ENCODE results near the gene EPB41.

EPB41 gene

DNA sequence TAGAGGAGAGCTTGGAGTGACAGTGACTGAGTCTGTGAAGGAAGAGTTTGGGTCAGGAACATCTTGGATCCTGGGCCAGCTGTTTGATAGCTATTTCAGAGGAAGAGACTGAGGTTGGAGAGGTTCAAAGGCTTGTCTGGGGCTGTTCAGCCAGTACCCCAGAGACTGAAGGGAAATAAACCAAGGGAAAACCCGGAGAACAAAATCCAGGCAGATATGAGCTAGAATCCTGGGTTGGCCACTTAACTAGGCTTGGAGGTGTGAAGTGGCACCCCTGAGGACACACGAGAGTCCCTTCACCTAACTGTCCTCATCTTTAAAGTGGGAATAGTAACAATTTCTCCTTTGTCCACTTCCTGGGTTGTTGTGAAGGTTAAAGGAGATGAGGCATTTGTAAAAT lies 23.1 kb upstream of the EPB41 start:
- no peak for DNase-seq (ENCODE audit: low read depth)

DNA sequence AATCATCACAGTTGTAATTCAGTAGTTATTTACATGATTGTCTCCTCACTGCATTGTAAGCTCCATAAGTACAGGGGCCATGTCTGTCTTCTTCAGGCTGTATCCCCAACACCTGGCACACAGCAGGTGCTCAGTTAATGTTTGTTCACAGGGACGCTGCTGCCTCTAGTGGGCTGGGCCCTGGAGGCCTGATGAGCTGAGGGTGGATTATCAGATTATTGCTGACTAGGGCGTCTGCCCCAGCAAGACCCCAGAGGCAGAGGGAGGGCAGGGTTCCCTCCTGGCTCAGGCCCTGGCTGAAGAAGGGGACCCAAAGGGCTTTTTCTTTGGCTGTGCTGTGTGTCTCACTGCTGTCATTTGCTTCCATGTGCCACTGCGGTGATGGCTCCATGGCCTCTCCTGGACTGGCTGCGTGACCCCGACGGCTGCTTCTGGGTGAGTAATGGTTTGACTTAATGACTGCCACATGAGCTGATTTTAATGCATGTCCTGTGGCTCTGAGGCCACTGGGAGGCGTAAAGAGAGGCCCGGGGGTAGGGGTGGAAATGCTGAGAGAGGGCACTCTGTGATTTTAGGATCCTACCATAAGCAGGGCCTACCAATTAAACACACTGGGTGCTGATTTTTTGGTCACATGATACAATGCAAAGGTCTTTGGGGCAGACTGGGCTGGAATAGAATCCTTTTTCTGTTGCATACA lies 20.8 kb upstream of the EPB41 start:
- peak; percentile 30 for DNase-seq (ENCODE audit: low read depth)

DNA sequence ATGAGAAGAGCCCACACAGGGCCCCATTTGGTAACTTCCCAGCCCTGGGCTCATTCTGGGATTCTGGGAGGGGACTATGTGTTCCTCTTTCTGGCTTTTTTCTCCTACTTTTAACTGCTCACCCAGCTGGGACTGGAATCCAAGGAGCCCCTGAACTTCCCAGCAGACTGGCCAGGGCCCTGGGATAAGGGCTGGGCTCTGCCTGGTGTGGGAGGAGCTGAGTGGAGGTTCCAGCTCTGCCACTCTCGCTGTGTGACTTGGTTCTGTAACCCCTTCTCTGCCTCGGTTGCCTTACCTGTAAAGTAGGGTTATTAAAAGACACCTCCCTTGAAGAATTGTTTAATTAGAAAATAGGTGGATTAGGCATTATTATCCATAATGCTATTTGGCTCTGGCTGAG lies 19.6 kb upstream of the EPB41 start:
- DNase-seq (ENCODE audit: low read depth): no peak

DNA sequence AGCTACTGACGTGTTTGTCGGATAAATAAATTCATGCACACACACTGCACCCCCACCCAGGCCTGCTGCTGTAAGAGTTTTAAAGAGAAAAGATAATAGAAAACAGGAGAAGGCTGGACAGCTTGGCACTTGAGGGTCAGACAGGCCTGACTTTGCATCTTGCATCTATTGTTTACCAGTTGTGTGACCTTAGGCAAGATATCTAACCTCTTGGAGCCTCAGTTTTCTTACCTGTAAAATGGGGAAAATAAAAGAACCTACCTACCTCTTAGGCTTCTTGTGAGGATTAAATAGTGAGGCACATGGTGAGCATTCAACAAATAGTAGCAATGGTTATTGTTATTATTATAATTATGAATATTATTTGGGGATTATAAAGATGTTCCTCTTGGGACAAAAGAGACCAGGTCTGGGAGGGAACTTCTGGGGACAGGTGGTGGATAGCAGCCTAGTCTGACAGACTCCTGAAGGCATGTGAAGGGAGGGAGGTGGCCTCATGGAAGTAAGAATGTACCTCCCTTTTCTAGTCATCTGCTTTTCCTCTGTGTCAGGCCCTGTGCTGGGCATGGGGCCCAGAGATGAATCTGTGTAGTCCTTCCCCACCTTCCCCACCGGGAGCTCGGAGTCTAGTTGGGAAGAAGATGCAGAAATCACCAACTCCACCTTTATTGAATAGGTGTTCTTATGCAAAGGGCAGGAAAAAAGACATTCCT lies 18.3 kb upstream of the EPB41 start:
- DNase-seq (ENCODE audit: low read depth): no peak

DNA sequence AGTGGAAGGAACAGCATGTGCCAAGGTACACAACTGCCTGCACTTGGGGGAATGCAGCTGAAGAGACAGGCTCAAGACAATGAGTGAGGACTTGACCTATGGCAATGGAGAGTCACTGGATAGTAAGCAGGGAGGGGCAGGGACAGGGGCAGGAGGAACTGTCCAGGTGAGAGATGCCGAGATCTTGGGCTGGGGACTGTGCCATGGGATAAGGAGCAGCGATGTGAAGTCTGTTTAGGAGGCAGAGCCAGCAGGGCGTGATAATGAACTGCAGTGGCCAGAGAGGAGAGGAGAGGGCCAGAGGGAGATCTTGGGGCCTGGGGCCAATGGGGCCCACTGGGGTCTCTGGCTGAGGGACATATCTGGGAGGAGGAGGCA lies 17.8 kb upstream of the EPB41 start:
- no peak for DNase-seq (ENCODE audit: low read depth)

DNA sequence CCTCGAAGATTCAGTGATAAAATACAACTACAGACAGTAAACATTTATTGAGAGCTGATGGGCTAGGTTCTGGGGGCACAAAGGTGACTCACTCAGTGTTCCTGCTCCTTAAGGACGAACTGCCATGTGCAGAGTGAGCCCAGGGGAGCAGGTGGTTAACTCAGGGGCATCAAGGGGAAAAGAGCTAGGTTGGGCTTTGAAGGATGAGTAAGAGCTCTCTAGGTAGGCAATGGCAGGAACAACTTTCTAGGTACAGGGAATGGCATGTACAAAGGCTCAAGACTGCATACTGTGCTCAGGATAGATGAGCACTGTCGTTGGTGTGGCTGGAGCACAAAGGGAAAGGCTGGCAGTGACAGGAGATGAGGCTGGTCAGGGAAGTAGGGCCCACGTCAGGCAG lies 16.6 kb upstream of the EPB41 start:
- DNase-seq (ENCODE audit: low read depth): no peak

DNA sequence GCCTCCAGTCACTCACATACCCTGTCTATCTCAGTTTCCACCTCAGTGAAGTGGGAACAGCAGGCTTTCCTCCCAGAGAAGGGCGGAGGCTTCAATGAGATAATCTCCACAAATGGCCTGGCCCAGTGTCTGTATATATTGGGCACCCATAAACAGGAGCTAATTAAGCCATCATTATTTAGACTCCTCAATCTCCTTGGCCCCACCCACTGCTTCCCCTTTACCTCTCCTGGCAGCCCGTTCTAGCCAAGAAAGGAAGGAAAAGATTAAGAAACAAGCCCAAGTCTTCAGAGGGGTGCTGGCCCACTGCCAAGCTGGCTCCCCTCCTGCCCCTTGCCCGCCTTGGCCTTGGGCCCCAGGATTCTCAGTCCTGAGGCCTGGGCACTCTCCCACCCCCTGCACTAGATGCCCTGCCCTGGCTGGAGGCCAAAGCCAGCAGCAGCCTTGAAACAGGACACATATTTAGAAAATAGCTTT lies 15.9 kb upstream of the EPB41 start:
- no peak for DNase-seq (ENCODE audit: low read depth)

DNA sequence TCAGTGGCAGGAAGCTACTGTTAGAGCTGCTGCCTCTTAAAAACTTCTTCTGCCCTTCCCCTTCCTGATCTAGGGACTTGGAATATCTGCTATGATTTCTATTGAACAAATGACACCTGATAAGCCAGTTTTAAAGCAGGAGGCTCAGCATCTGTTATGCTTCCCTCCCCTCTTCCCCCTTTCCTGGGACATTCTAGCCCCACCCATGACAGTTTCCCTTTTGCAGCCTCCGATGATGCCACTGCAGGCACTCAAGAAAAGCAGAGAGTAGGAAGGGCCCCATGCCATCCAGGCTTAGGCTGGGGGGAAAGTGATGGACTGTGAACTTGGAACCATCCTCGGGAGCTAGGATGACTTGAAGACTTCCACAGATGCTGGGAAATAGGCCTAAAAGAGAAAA lies 15.1 kb upstream of the EPB41 start:
- DNase-seq (ENCODE audit: low read depth): no peak

DNA sequence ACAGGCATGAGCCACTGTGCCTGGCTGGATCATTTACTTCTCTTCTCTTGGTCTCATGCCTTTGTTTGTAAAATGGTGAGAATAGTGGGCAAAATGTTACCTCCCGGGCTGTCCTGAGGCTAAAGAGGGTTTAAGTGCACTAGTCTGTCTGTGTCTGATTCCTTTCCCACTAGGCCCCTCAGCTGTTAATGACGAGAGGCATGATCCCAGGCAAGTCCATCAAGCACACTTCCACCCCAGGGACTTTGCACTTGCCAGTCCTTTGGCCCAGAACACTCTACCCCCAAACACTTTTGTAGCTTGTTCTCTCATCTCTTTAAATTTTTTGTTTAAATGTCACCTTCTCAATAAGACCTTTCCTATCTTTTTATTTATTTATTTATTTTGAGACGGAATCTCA lies 13.8 kb upstream of the EPB41 start:
- DNase-seq (ENCODE audit: low read depth): no peak

DNA sequence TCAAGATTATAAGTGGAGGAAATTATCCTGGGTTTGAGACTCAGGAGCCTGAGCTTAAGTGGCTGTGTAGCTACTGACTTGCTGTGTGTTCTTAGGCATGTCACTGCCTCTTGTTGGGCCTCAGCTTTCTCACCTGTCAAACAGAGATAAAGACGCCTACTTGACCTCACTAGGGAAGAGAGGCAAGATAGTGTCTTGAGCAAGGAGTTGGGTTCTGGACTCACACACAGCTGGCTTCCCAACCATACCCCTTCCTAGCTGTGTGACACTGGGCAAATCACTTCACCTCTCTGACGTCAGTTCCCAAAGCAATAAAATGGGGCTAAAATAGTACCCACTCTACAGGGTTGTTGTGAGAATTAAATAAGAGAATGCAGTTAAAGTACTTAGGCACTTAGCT lies 11.6 kb upstream of the EPB41 start:
- no peak for DNase-seq (ENCODE audit: low read depth)

DNA sequence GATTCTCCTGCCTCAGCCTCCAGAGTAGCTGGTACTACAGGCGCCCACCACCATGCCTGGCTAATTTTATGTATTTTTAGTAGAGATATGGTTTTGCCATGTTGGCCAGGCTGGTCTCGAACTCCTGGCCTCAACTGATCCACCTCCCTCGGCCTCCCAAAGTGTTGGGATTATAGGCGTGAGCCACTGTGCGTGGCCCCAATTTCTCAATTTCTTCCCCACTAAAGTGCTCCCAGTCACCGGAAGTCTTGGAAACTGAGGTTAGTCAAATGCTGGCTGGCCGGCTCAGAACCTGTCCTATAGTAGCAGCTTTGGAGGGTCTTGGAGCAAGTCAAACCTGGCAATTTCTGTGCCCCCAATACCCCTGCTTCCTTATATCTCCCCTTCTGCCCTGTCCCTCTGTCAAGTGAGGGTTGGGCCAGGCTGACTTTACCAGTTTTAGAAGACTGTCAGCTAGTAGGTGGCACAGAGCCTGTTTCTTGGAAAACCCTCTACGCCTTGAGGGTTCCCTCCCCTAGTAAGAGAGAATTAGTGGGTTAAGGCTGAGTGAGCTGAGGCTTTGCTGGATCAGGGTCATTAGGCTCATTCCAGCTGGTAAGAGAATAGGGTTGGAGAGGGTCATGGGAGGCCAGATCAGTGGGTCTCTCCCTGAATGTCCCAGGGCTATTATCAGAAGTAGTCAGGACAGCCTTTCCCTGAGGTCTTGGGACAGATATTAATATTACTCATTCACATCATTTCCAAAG lies 8.3 kb upstream of the EPB41 start:
- no peak for DNase-seq (ENCODE audit: low read depth)

DNA sequence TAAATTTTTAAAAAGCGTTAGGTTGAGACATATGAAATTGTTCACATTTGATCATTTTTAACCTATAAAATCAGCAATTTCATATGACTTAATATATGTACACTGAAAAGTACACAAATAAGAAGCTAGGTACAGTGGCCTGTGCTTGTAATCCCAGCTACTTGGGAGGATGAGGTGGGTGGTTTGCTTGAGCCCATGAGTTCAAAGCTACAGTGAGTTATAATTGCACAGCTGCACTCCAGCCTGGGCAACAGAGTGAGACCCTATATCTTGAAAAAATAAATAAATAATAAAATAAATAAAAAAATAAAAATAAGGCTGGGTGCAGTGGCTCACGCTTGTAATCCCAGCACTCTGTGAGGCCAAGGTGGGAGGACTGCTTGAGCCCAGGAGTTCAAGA lies 5.2 kb upstream of the EPB41 start:
- no peak for DNase-seq (ENCODE audit: low read depth)

DNA sequence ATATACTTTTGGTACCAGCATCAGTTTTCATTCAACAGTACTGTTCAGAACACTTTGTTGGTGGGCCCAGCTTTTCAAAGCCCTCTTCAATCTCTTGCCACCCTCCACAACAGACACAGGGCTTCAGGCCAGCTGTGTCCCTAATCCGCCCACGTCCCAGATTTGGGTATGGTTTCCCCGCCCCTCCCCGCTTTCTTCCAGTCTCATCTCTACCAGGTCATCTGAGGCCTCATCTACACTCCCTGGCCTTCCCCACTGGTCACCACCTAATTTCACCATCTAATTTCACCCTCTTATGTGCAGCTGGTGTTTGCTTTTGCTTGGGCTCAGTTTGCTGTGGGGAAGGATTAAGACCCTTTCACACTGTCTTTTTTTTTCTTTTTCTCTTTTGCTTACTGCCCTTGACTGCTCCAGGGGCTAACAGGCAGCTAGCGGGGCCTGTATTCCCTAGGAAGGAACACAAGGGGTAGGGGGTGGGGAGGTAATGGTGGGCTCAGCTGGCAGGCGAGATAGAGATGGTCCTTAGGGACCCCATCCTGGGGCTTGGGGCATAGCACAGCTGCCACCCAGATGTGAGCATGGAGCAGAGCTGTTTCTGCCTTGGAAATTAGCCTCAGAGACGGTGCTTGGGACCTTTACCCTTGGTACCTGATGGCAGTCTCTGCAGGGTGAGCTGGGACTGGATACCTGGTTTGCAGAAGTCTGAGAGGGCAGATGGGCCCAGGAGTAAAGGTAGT lies 3.8 kb upstream of the EPB41 start:
- no peak for DNase-seq (ENCODE audit: low read depth)

DNA sequence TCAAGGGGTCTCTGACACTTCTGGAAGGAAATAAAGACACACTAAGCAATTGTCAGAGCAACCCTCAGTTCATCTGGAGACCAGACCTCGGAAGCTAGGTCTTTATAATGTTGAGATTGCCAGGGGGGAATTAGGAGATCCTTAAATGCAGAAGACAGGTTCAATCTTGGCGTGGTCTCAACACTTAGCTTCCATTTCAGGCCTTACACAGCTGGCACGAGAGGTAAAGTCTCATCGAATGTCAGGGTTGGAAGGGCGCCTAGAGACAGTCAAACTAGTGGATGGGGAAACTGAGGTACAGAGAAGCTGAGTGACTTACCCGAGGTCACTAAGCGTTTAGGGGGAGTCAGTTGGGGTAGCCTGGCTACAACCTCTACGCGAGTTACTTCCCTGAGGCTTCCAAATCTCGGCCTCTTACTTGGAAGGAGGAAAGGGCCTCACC lies 562 bp upstream of the EPB41 start:
- DNase-seq (ENCODE audit: low read depth): no peak

DNA sequence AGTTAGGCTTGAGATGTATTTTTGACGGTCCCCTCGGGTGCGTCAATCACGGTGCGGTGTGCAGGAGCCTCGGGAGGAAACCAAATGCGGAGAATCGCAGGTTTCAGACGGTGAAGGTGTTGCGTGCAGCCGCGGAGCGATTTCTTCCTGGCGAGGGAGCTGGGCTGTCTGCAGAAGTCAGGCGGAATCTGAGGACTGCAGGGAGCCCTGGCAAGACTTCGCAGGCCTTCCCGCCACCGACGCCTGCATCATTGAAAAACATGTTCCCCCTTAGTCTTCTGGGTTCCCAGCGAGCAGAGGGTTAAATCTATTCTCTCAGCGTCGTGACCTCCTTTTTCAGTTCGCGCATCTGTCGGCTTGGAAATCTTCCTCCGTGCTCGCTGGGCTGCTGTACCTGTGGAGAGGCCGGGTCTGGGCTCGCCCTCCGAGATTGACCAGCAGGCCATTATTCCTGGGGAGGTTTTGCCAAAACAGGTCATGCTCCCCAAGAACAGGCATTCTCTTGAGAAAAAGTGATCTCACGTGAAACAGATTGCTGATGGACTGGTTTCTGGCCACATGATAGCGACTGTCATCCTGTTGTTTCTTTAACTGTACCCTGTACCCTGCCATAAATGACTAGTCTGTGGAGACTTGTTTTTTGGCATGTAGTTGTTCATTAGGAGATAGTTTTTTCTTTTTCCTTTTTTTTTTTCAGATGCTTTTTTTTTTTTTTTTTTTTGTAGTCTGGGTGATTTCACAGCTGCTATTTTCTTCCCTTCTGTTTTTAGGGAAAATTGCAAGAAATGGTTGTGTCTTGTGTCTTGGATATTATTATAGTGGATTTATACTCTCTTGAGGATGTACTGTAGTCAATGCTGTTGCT lies 894 bp downstream of the EPB41 start:
- no peak for DNase-seq (ENCODE audit: low read depth)

DNA sequence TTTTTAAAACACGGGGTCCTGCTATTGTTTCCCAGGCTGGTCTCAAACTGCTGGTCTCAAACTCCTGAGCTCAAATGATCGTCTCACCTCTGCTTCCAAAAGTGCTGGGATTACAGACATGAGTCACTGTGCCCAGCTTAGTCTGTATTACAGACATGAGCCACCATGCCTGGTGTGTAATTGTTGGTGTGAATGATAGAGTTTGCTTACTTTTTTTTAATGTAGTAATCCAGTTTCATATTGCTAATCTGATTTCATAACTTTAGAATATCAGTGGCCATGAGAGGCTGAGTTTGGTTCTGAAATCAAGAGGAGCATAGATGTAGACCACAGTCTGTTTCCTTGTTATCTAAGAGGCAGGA lies 3.4 kb downstream of the EPB41 start:
- DNase-seq (ENCODE audit: low read depth): no peak

DNA sequence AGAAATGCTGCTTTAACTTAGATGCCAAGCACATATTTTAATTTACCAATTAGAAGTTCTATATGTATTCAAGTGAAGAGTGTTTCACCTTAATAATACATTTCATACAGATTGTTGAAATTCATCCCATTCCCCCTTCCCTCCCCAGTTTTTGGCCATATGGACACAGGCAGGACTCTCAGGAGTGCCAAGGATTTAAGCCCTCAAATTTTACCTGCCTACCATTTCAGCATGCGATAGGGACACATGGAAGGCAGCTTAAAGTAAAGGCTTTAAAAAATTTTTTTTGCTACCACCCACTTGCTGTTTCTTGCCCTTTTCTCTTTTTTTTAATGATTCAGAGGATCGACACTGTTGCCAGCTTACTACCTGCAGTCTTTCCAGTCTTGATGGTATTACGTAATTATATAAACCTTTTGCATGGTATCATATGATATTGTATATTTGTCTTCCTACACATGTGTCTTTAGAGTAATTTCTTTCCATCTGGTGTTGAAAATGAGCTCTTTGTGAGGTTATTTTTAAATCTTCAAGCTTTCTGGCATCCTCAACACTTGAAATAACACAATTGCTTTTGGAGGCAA lies 7.0 kb downstream of the EPB41 start:
- DNase-seq (ENCODE audit: low read depth): no peak

DNA sequence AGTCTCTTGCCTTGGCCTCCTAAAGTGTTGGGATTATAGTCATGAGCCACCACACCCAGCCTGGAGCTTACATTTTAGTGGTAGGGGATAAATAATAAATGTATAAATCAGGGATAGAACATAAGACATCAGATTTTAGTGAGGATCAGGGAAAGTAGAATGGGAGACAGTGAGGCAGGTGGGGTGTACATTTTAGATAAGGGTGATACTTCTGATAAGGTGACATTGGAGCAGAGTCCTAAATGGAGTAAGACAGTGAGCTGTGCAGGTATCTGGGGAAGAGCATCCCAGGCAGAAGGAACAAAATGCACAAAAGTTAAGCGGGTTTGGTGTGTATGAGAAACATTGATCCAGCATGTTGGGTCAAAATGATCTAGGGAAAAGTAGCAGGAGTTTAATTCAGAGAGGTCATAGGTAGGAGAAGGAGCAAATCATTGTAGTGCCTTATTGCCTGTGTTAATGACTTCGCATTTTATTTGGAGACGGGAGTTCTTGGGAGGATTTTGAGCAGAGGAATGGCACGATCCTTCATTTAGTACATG lies 11.1 kb downstream of the EPB41 start:
- no peak for DNase-seq (ENCODE audit: low read depth)

DNA sequence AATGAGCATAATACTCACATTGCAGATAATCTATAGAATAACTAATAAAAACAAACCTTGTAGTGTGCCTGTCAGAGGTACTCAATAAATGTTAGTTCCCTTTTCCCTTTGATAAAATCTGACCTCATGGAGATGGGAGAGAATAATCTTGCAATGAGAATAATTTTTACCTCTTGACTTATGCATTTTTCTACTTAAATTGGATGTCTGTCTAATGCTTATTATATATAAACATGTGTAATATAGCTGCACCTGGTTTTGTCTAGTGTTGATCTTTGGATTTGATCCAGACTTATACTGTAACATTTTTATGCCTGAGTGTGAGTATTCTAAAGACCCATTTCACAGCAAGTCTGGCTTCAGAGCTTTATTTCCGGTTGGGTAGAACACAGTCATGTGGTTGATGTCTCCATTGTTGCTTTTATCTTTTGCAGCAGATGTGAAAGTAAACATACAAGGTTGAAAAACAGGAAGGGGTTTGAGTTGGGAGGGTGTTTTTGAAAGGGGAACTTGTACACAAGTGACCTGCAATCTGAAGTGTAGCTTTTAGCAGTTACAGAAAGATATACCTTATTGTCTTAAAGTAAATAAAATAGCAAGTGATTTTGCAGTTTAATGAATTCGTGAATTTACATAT lies 12.4 kb downstream of the EPB41 start:
- no peak for DNase-seq (ENCODE audit: low read depth)

DNA sequence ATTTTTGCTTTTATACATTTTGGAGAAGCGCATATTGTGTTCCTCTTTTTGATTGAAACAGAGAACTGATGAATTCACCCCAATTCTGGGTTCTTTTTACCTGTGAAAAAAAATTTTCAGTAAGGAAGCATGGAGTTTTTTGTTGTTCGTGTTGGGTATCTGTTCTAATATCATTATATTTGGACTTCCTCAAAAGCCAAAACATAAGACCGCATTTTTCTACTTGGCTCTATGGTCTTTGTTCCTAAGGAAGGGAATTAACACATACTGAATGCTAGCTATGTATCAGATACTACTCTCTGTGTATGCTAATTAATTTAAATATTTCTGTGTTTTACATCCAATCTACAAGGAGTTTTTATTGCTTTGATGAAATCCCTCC lies 12.9 kb downstream of the EPB41 start:
- DNase-seq (ENCODE audit: low read depth): no peak

All from fibroblast of the conjunctiva (primary cell).